DOHH2 (cell line): ENCODE measurements around the gene SAMD9.

Experiments used
- H3F3A ChIP-seq: fragments of 200-600 bp; sonication (generic), shearing (Covaris generic); 2 replicates; pipeline ENCODE4 v1.6.0; 2016; ENCODE audit warnings: antibody characterized with exemption, mild to moderate bottlenecking; ENCODE audit not compliant: control insufficient read depth, insufficient read depth
- H3K27ac ChIP-seq: fragments of 200-600 bp; sonication (generic); 2 replicates; pipeline ENCODE4 v1.5.1; 2014; ENCODE audit warnings: low read depth, mild to moderate bottlenecking, low read length, moderate library complexity
- H3K27me3 ChIP-seq: fragments of 200-600 bp; sonication (generic); 2 replicates; pipeline ENCODE4 v1.6.1; 2014; ENCODE audit warnings: mild to moderate bottlenecking, low read length, mixed read lengths; ENCODE audit not compliant: control insufficient read depth
- H3K36me3 ChIP-seq: fragments of 200-600 bp; sonication (generic); 2 replicates; pipeline ENCODE4 v1.6.1; 2014; ENCODE audit warnings: mild to moderate bottlenecking, low read length, moderate library complexity, mixed read lengths; ENCODE audit not compliant: control insufficient read depth
- H3K4me1 ChIP-seq: fragments of 200-600 bp; sonication (generic); 2 replicates; pipeline ENCODE4 v1.6.1; 2014; ENCODE audit warnings: mild to moderate bottlenecking, low read length, mixed read lengths; ENCODE audit not compliant: control insufficient read depth
- H3K4me2 ChIP-seq: fragments of 200-600 bp; sonication (generic); 2 replicates; pipeline ENCODE4 v1.6.0; 2014; ENCODE audit warnings: mild to moderate bottlenecking, low read length, moderate library complexity
- H3K4me3 ChIP-seq: fragments of 200-600 bp; sonication (generic); 2 replicates; pipeline ENCODE4 v1.5.1; 2014; ENCODE audit warnings: mild to moderate bottlenecking, low read length, mixed read lengths
- H3K79me2 ChIP-seq: fragments of 200-600 bp; sonication (generic); 2 replicates; pipeline ENCODE4 v1.6.1; 2014; ENCODE audit warnings: mild to moderate bottlenecking, low read length, mixed read lengths; ENCODE audit not compliant: control insufficient read depth
- H3K9me2 ChIP-seq: fragments of 200-600 bp; sonication (generic); replicated peaks from 2 replicates; pipeline ENCODE4 v1.6.1; 2014; ENCODE audit warnings: mild to moderate bottlenecking, low read length, mixed read lengths; ENCODE audit not compliant: control insufficient read depth
- H3K9me3 ChIP-seq: fragments of 200-600 bp; sonication (generic); 2 replicates; pipeline ENCODE4 v1.6.1; 2014; ENCODE audit warnings: antibody characterized with exemption, low read length, mixed read lengths; ENCODE audit not compliant: control insufficient read depth, insufficient read depth
- H4K20me1 ChIP-seq: fragments of 200-600 bp; sonication (generic); 2 replicates; pipeline ENCODE4 v1.6.0; 2014; ENCODE audit warnings: low read depth, mild to moderate bottlenecking, antibody characterized with exemption, low read length, moderate library complexity; ENCODE audit not compliant: control insufficient read depth, insufficient read depth
- CTCF ChIP-seq: fragments of 200-600 bp; sonication (generic); IDR thresholded peaks from one replicate; pipeline ENCODE4 v1.5.1; 2014; ENCODE audit warnings: antibody characterized with exemption, mild to moderate bottlenecking, low read depth, low read length; ENCODE audit not compliant: poor library complexity, severe bottlenecking
- EZH2phosphoT487 ChIP-seq: fragments of 200-600 bp; sonication (generic); IDR thresholded peaks from 2 replicates; pipeline ENCODE4 v1.6.1; 2017; ENCODE audit warnings: borderline replicate concordance, mild to moderate bottlenecking, antibody characterized with exemption, low read length, moderate library complexity, mixed read lengths

The SAMD9 gene

GRCh38 chr7:93161181-93161762 lies 43.5 kb upstream of the SAMD9 start:
- Histone ChIP-seq H3K27me3 (no peaks in the 10 kb centered on the region), H3K4me2 (no peak overlapping the region)

GRCh38 chr7:93160410-93160809 lies 42.6 kb upstream of the SAMD9 start:
- Histone ChIP-seq H3K4me3 (no peak overlapping the region), H3F3A (no peaks in the 10 kb centered on the region), H3K9me2 (no peaks in the 10 kb centered on the region), H3K9me3 (peaks cover 18% of the 10 kb centered on the region; the same call in 1 of the 2 replicates), H3K36me3 (no peaks in the 10 kb centered on the region), H4K20me1 (no peaks in the 10 kb centered on the region), H3K27me3 (no peaks in the 10 kb centered on the region), H3K4me1 (no peaks in the 10 kb centered on the region), H3K79me2 (no peaks in the 10 kb centered on the region), H3K27ac (no peak overlapping the region), H3K4me2 (no peak overlapping the region)
- TF ChIP-seq EZH2phosphoT487 (no peak), CTCF (no peak)

More at GRCh38 chr7:93161181-93161762, 43.5 kb upstream of the SAMD9 start:
- no peaks in the 10 kb centered on the region for H4K20me1 ChIP-seq
- no peak for TF ChIP-seq CTCF
- TF ChIP-seq EZH2phosphoT487 = no peak
- no peaks in the 10 kb centered on the region for H3K36me3 ChIP-seq
- no peak overlapping the region for H3K4me3 ChIP-seq
- no peak overlapping the region for H3K27ac ChIP-seq
- H3K9me2 ChIP-seq = no peaks in the 10 kb centered on the region
- H3F3A ChIP-seq = no peaks in the 10 kb centered on the region
- peaks cover 18% of the 10 kb centered on the region; the same call in 1 of the 2 replicates for H3K9me3 ChIP-seq
- H3K4me1 ChIP-seq = no peaks in the 10 kb centered on the region
- no peaks in the 10 kb centered on the region for H3K79me2 ChIP-seq

GRCh38 chr7:93159490-93159889 lies 41.7 kb upstream of the SAMD9 start:
- Histone ChIP-seq H3F3A (no peaks in the 10 kb centered on the region), H3K9me2 (no peaks in the 10 kb centered on the region; the same call in 1 of the 2 replicates), H3K4me3 (no peak overlapping the region), H3K27me3 (no peaks in the 10 kb centered on the region), H3K79me2 (no peaks in the 10 kb centered on the region), H4K20me1 (no peaks in the 10 kb centered on the region), H3K36me3 (no peaks in the 10 kb centered on the region), H3K9me3 (peaks cover 18% of the 10 kb centered on the region; the same call in 1 of the 2 replicates), H3K27ac (no peak overlapping the region), H3K4me2 (no peak overlapping the region), H3K4me1 (no peaks in the 10 kb centered on the region)
- TF ChIP-seq EZH2phosphoT487 = no peak
- no peak for TF ChIP-seq CTCF
